RWPE2 (cell line): ENCODE measurements around the gene NPBWR2.

Experiments
- ATAC-seq: fragments of 200-7000 bp; cut with Tn5 transposase; 3 replicates; pipeline ENCODE4 v1.9.1; 2021; ENCODE audit warnings: low read depth
- DNase-seq: peaks from one replicate; pipeline ENCODE4 v3.0.0-alpha.2; 2020; ENCODE audit warnings: low spot score
- H3K27ac ChIP-seq: fragments of 450-650 bp; 2 replicates; pipeline ENCODE4 v1.5.1; 2017; ENCODE audit warnings: mild to moderate bottlenecking; ENCODE audit not compliant: poor library complexity, severe bottlenecking
- H3K27me3 ChIP-seq: fragments of 250-450 bp; sonication (Bioruptor Pico); 2 replicates; pipeline ENCODE4 v1.5.1; 2021; ENCODE audit warnings: mild to moderate bottlenecking, moderate library complexity; ENCODE audit not compliant: insufficient read depth, poor library complexity, severe bottlenecking
- H3K36me3 ChIP-seq: fragments of 250-450 bp; sonication (Bioruptor Pico); 2 replicates; pipeline ENCODE4 v1.5.1; 2020; ENCODE audit warnings: low read depth, mild to moderate bottlenecking, moderate library complexity
- H3K4me1 ChIP-seq: fragments of 250-450 bp; sonication (Bioruptor Pico); 2 replicates; pipeline ENCODE4 v1.5.1; 2021; ENCODE audit warnings: mild to moderate bottlenecking, moderate library complexity; ENCODE audit not compliant: insufficient read depth, poor library complexity, severe bottlenecking
- H3K4me3 ChIP-seq: fragments of 250-450 bp; sonication (Bioruptor Pico); 2 replicates; pipeline ENCODE4 v1.5.1; 2021; ENCODE audit warnings: mild to moderate bottlenecking, moderate library complexity; ENCODE audit not compliant: severe bottlenecking
- H3K9me3 ChIP-seq: fragments of 250-450 bp; sonication (Bioruptor Pico); 2 replicates; pipeline ENCODE4 v1.5.1; 2021; ENCODE audit warnings: mild to moderate bottlenecking, moderate library complexity; ENCODE audit not compliant: severe bottlenecking
- TF ChIP-seq, protein P1 (sequence below): fragments of 450-650 bp; IDR thresholded peaks from one replicate; pipeline ENCODE4 v1.5.1; 2017; ENCODE audit warnings: mild to moderate bottlenecking, moderate library complexity; ENCODE audit not compliant: poor library complexity, severe bottlenecking

Gene NPBWR2

DNA sequence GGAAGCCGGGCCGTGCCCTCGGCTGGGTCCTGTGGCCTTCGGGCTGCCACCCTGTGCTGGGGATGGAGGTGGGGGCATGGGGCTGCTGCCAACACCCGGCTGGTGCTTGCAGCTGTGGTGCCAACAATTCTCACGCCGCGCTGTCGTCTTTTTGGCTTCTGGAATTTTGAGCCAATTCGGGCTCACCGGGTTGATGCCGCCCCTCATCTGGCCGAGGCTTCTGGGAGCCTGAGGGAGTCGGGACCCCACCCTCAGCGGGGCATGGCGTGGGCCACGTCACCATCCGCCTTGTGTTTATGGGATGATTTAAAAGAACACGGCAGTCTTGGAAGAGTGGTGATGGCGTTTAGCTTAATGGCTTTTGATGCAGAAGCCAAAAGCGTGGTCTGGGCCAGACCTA, 8.7 kb upstream of the NPBWR2 start:
- ATAC-seq (no peak), DNase-seq (peak; percentile 80)
- Histone ChIP-seq H3K4me3 (no peak overlapping the region), H3K27ac (no peak overlapping the region), H3K27me3 (peaks cover 5% of the 10 kb centered on the region), H3K36me3 (no peaks in the 10 kb centered on the region), H3K9me3 (no peaks in the 10 kb centered on the region), H3K4me1 (no peaks in the 10 kb centered on the region)
- TF ChIP-seq, protein P1, sequence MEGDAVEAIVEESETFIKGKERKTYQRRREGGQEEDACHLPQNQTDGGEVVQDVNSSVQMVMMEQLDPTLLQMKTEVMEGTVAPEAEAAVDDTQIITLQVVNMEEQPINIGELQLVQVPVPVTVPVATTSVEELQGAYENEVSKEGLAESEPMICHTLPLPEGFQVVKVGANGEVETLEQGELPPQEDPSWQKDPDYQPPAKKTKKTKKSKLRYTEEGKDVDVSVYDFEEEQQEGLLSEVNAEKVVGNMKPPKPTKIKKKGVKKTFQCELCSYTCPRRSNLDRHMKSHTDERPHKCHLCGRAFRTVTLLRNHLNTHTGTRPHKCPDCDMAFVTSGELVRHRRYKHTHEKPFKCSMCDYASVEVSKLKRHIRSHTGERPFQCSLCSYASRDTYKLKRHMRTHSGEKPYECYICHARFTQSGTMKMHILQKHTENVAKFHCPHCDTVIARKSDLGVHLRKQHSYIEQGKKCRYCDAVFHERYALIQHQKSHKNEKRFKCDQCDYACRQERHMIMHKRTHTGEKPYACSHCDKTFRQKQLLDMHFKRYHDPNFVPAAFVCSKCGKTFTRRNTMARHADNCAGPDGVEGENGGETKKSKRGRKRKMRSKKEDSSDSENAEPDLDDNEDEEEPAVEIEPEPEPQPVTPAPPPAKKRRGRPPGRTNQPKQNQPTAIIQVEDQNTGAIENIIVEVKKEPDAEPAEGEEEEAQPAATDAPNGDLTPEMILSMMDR = no peak

DNA sequence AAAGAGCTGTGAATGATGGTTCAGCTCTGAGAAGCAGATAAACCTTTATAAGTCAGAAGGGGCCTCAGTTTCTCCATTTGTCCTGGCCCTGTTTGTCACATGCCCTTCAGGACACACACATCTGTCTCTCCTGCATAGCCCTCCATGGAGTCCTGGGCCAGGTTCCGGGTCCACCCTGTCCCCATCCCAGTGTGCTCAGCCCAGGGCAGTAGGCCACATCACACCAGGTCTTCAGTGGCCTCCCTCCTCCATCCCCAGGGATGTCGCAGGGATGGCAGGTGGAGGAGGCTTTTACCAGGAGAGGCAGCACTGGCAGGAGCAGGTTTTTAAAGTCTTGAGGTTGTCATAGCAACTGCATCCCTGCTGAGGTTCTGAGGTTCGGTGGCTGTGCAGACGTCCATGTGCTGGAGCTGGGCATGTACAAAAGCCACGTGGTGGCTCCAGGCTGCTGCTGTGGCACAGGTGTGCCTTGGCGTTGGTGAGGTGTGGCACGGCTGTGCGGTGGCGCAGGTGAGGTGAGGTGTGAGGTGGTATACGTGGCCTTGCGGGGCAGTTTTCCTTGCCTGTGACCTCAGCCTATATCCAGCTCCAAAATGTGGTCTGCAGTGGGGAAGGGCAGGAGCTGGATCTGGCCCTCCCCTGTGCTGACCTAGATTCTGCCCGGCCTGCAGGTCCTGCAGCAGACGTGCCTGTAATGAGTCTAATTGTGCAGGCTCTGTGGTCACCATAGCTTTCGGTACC, 8.0 kb upstream of the NPBWR2 start:
- H3K27ac ChIP-seq = no peak overlapping the region
- ATAC-seq (peak; percentile 1; the same call in 1 of the 3 replicates), DNase-seq (peak; percentile 82)
- H3K4me3 ChIP-seq = no peak overlapping the region
- no peaks in the 10 kb centered on the region for H3K27me3 ChIP-seq
- no peaks in the 10 kb centered on the region for H3K9me3 ChIP-seq
- TF ChIP-seq, protein P1 = no peak
- no peaks in the 10 kb centered on the region for H3K36me3 ChIP-seq
- H3K4me1 ChIP-seq = no peaks in the 10 kb centered on the region

DNA sequence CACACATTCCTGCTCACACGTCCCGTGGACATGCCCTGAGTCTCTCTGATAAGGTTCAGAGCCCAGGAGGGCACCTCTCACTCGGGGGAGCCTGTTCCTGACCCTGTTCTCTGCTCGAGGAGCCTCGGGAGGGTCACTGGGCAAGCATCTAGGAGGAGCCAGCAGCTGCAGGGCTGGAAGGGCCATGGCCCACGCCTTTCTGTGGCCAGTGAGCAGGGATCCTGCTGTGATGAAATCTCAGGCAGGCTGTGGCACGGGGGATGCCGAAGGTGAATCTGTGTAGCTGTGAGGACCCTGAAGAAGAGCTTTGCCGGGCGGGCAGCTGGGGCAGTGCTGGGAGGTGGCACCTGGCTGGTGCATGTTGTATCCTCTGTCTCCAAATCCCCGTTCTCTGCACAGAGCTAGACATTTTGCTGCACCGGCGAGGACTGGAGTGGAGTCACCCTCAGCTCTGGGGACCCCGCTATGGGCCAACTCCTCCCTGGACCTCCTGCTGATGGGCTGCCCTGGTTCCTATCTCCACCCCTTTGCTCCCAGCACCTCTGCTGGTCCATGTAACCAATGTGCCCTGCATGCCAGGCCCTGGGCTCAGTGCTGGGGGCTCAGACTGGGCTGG, 7.1 kb upstream of the NPBWR2 start:
- Histone ChIP-seq H3K4me3 (no peak overlapping the region), H3K27me3 (no peaks in the 10 kb centered on the region), H3K36me3 (no peaks in the 10 kb centered on the region), H3K9me3 (no peaks in the 10 kb centered on the region), H3K4me1 (no peaks in the 10 kb centered on the region), H3K27ac (no peak overlapping the region)
- TF ChIP-seq, protein P1 = no peak
- ATAC-seq (no peak), DNase-seq (peak; percentile 82)

DNA sequence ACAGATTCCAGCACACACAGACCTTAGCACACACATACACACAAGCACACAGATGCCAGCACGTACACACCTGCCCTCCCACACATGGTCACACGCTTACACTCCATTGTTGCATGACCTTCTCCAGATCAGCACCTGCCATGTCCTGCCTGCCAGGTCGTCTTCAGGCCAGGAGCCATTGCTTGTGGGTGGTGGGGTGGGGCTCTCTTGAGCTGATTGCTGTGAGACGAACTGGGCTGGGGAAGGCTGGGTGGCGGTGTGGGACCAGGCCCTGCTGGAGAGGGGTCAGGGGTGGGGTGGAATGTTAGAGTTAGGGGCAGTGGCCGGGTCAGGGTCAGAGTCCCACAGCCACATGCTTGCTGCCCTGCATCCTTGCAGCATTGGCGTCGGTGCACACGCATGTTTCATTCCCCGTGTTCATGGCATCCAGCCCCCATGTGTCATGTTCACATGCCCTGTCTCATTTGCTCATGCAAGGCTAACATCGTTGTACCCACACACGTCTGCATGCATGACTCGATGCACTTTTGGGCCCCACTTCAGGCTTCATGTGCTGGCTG, 6.5 kb upstream of the NPBWR2 start:
- ATAC-seq (no peak), DNase-seq (peak; percentile 77)
- no peaks in the 10 kb centered on the region for H3K9me3 ChIP-seq
- no peak overlapping the region for H3K27ac ChIP-seq
- H3K27me3 ChIP-seq = no peaks in the 10 kb centered on the region
- H3K36me3 ChIP-seq = no peaks in the 10 kb centered on the region
- TF ChIP-seq, protein P1 = no peak
- no peak overlapping the region for H3K4me3 ChIP-seq
- no peaks in the 10 kb centered on the region for H3K4me1 ChIP-seq

DNA sequence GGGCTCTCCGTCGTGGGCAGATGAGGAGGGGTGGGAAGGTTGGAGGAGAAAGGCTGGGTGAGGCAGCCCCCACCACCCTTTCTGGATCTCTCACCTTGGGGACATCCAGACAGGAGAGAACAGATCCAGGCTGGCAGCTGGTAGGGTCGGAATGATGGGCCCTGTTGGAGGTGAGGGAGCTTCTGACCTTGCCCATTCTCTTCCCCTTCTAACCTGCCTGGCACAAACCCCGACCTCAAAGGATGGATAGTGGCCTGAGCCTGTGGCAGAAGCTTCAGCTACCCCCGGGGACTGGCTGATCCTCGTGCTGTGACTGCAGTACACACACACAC, 6.0 kb upstream of the NPBWR2 start:
- no peaks in the 10 kb centered on the region for H3K36me3 ChIP-seq
- H3K4me1 ChIP-seq = no peaks in the 10 kb centered on the region
- ATAC-seq (no peak), DNase-seq (peak; percentile 77)
- H3K27ac ChIP-seq = no peak overlapping the region
- TF ChIP-seq, protein P1 = no peak
- no peaks in the 10 kb centered on the region for H3K9me3 ChIP-seq
- H3K4me3 ChIP-seq = no peak overlapping the region
- H3K27me3 ChIP-seq = no peaks in the 10 kb centered on the region
